C4-2B (cell line): Measurements from ENCODE around the gene APIP.

Source experiments
- ZFX ChIP-seq: fragments of 450-650 bp; IDR thresholded peaks from 2 replicates; pipeline ENCODE4 v1.6.1; 2017
- TF ChIP-seq, protein P1 (sequence below): fragments of 450-650 bp; conservative IDR thresholded peaks from 2 replicates; pipeline ENCODE4 v1.5.1; 2017; ENCODE audit warnings: mild to moderate bottlenecking

DNA sequence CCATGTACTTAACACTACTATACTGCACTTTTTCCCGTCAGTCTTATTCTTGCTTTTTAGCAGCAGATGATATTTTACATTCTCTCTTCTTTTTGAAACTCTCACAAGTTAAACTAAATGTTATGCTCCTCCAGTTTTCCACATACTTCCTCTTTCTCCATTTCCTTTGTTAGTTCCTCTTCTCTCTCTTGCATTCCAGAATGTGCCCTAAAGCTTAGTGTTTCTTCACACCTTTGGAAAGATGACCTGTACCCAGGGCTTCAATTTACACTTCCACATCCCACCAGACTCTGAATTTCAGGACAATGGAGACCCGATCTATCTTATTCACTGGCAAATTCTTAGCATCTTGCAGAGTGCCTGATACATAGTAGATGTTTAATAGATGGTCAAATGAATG is 51.8 kb downstream of the APIP start:
- TF ChIP-seq, protein P1, sequence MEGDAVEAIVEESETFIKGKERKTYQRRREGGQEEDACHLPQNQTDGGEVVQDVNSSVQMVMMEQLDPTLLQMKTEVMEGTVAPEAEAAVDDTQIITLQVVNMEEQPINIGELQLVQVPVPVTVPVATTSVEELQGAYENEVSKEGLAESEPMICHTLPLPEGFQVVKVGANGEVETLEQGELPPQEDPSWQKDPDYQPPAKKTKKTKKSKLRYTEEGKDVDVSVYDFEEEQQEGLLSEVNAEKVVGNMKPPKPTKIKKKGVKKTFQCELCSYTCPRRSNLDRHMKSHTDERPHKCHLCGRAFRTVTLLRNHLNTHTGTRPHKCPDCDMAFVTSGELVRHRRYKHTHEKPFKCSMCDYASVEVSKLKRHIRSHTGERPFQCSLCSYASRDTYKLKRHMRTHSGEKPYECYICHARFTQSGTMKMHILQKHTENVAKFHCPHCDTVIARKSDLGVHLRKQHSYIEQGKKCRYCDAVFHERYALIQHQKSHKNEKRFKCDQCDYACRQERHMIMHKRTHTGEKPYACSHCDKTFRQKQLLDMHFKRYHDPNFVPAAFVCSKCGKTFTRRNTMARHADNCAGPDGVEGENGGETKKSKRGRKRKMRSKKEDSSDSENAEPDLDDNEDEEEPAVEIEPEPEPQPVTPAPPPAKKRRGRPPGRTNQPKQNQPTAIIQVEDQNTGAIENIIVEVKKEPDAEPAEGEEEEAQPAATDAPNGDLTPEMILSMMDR = no peak
- no peak for TF ChIP-seq ZFX
